ENCODE measurements around the gene STK11. TPM values are rescaled to one million over a fixed set of nuclear protein-coding genes. Genes with fewer than 3 reads are reported as not detected.
A peak's percentile ranks its signal among the peaks of the same experiment; 100 is the strongest.

Gene STK11
- total RNA-seq, 1 donor from 2014 or later, result 80.4 TPM

DNA sequence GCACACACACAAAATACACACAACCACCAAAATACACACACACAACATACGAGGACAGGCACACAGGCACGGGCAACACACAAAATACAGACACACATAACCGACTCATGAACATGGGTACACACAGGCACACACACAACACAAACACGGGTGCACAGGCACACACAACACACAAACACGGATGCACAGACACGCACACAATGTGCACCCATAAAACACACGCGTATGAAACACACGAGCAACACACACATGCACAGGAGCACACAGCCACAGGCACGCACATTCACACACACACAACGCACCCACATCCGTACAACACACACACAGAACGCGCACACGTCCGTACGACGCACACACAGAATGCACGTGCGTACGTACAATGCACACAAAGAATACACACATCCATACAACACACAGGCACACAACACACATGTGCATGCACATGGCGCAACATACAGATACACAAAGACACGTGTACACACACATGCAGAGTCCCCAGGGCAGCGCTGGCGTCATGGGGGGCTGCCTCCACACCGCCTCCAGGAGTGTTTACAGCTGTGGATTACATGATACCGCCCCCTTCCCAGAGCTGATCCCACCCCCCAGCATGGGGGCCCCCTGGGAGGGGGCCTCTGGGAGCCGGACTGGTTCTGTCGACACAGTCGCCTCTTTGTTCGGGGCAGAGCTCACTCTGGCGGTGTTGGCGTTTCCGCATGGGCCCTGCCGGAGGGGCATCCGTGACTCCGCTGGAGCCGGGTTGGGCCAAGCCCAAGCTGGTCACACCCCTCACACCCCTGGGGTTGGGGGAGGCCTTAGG lies 34.4 kb upstream of the STK11 start:
- no peak for TF ChIP-seq CTCF (conservative IDR thresholded peaks at IDR 0.05; ENCODE audit: low read depth, low read length)
- DNase-seq (ENCODE audit: low read depth), result no peak
- H3K4me3 ChIP-seq (ENCODE audit: low read depth, low read length), result peak overlapping the region; percentile 77

- TF ChIP-seq CTCF (conservative IDR thresholded peaks at IDR 0.05; ENCODE audit: low read depth, low read length), result no peak
- DNase-seq (ENCODE audit: low read depth), result no peak
Observed at GRCh38 chr19:1171755-1172352, 33.7 kb upstream of the STK11 start.

DNA sequence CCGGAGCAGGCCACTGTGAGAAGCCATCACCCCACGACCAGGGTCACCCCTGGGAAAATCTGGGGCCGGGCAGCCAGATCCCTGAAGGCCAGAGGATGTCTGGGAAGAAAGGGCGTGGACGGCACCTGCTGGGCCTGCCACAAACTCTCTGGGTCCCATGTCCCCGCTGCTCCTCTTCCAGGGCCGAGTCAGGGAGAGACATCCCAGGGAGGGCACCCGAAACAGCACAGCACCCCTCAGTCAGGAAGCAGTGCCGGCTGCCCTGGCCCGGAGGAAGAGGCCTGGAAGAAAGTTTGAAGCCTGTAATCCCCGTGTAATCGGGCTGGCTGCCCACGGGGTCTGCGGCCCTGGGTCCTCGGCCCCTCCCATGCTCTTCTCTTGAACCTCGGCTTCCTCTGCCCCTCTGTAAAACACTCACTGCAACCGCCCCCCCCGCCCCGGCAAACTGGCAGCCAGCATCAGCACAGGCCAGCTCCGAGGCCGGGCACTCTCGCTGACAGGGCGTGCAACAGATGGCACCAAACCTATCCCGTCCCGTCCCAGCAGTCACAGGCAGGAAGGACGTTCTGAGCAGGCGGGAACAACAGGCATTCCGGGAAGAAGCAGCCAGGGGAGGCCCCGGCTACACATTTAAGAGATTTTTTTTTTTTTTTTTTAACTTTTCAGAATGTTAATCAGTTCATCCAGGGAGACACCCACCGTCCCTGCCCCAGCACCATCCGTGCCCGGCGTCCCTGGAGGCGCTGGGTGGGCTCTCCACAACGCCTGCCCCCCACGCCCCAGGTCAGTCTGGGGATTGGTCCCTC lies 33.0 kb upstream of the STK11 start:
- no peak for TF ChIP-seq CTCF (conservative IDR thresholded peaks at IDR 0.05; ENCODE audit: low read depth, low read length)
- H3K4me3 ChIP-seq (ENCODE audit: low read depth, low read length), result peak overlapping the region; percentile 77
- no peak for DNase-seq (ENCODE audit: low read depth)

More at GRCh38 chr19:1171755-1172352, 33.7 kb upstream of the STK11 start:
- peak overlapping the region; percentile 77 for H3K4me3 ChIP-seq (ENCODE audit: low read depth, low read length)

DNA sequence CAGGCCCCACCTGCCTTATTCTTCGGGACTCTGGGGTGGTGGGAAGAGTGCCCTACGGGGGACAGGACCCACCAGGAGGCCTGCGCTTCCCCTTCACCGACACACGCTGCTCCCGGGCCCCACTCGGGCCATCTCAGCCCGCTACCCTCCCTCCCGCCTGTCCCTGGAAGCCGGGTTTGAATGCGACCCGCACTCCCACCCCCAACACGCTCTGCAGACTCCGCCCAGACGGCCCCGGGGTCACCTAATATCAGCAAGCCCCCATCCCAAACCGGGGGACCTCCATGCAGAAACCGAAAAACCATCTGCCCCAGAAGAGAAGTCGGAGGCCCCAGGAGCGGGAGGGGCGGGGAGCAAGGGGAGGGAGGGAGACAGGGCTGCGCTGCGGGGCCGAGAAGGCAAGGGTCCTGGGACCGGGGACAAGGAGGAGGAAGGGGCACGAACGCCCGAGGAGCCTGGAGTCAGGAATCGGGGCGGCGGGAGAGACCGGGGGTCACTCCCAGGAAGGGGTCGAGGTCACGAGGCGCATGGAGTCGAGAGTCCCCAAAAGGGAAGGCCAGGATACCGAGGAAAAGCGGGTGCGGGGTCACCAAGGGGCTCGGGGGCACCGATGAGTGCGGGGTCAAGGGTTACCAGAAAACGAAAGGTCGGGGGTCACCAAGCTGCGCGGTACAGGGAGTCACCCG lies 32.3 kb upstream of the STK11 start:
- peak overlapping the region; percentile 77 for H3K4me3 ChIP-seq (ENCODE audit: low read depth, low read length)
- no peak for TF ChIP-seq CTCF (conservative IDR thresholded peaks at IDR 0.05; ENCODE audit: low read depth, low read length)
- DNase-seq (ENCODE audit: low read depth), result no peak

GRCh38 chr19:1173845-1174809 lies 31.5 kb upstream of the STK11 start, which contains the start of gene SBNO2:
Gene SBNO2 (minus strand): TSS chr19:1174268. CDS start chr19:1154276, 19,992 bp downstream.
- TF ChIP-seq CTCF (conservative IDR thresholded peaks at IDR 0.05; ENCODE audit: low read depth, low read length), result no peak
- peak within 1 kb of the TSS; percentile 77 for H3K4me3 ChIP-seq (ENCODE audit: low read depth, low read length)
- DNase-seq (ENCODE audit: low read depth), result no peak
